Activated effector memory CD4-positive, alpha-beta T cell treated with Interleukin-2 at 50 U/mL for 16 hours (primary cell): Measurements from ENCODE around the gene VRK3.
A peak's percentile ranks its signal among the peaks of the same experiment; 100 is the strongest.
"Not testable (repeated sequence)": the region's sequence is repeated elsewhere in the genome, so short reads cannot be mapped to it uniquely, and the experiment has no call there.

Source experiments
- DNase-seq: peaks from one replicate; pipeline ENCODE4 v3.0.0-alpha.2; 2020

VRK3 gene

DNA sequence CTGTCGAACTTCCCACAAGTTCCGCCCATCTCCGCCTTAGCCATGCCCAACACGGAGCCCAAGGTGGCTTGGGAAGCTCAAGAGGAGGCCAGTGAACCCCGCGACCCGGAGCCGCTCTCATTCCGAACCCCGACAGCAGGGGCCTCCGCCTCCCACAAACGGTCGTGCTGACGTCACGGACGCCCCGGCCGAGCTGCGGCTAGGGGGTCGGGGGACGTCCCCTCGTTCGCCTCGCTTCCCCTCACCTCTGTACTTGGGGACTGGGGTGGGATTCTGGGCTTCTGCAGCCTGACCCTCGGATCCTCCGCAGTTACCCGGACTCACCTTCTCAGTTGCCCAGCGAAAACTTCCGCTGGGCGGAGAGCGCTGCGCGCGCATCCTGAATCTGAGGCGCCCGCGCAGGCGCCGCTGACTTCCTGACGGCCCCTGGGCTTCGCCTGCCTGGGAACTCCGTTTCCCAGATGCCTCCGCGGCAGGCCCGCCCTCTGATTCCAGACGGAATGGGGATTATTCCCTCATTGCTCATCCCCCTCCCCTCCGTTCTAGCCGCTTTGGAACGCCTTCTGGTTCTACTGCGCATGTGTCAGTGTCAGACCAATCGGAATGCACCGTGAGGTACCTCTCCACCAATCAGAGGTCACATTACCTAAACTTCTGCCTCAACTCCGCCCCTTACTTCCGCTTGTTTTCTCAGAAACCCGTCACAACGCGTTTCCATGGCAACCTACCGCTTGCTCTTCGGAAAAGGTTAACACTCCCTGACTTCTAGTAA lies at the start of gene VRK3:
VRK3 (minus strand) TSS at position 351 of the 772 bp plus-strand sequence. CDS start 9,210 bp downstream, outside the sequence.
- peak; percentile 99 for DNase-seq

DNA sequence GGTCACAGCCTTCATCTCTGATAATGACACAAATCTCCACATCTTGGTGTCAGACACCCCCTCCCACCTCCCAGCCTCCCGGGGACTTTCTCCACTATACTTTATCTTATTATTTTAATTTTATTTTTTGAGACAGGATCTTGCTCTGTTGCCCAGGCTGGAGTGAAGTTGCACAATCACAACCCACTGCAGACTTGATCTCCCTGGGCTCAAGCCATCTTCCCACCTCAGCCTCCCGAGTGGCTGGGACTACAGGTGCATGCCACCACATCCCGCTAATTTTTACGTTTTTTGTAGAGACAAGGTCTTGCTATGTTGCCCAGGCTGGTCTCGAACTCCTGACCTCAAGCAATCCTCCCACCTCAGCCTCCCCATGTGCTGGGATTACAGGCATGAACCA lies 43.2 kb upstream of the VRK3 start:
- DNase-seq = not testable (repeated sequence)

DNA sequence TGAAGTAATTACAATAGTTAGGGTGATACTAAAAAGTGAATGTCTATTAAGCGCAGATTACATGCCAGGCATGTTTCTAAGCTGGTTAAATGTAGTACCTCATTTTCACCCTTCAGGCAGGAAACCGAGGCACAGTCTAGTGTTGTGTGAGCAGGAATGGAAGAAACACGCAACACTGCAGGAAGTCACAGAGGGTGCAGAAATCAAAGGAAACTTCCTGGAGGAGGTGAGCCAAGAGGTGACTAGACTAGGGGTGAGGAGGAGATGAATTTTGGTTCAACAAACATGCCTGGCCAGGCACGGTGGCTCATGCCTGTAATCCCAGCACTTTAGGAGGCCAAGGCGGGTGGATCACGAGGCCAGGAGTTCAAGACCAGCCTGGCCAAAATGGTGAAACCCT lies 42.4 kb upstream of the VRK3 start:
- DNase-seq = no peak

GRCh38 chr19:50065938-50066337 lies 40.8 kb upstream of the VRK3 start:
- DNase-seq = no peak

DNA sequence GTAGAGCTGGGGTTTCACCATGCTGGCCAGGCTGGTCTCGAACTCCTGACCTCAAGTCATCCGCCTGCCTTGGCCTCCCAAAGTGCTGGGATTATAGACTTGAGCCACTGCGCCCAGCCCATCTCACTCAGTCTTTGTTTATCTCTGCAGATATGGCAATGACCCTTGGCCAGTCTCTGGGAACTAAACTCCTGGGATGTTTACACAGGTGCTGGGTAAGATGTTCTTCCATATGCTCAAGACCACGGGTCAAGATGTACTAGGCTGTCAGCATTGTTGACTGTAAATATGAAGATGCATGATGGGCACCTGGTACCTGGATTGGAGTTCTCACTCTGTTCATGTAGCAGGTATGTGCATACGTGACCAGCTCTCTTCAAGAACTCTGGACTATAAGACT lies 36.5 kb upstream of the VRK3 start:
- no peak for DNase-seq

DNA sequence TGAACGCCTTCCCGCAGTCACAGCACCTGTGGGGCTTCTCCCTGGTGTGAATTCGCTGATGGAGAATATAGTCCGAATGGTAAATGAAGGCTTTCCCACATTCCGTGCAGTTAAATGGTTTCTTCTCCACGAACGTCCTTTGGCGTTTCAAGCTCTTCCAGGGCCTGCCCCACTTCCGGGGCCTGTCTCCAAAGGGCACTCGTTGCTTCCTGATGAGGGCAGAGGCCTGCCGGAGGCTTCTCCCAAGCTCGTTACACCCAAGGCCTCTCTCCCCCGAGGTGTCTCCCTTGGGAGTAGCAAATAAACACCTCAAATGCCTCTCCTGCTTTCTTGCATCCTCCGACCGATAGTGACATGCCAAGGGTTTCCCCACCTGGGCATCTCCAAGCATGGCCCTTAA lies 34.9 kb upstream of the VRK3 start:
- no peak for DNase-seq

DNA sequence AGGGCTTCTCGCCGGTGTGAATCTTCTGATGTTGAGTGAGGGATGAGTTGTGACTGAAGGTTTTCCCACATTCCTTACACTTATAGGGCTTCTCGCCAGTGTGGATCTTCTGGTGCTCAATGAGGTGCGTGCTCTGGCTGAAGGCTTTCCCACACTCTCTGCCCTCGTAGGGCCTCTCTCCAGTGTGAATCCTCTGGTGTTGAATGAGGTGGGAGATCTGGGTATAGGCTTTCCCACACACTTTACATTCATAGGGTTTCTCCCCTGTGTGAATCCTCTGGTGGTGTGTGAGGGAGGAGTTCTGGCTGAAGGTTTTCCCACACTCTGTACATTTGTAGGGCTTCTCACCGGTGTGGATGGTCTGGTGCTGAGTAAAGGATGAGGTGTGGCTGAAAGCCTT lies 33.9 kb upstream of the VRK3 start:
- no peak for DNase-seq

- DNase-seq = no peak
These were observed 33.3 kb upstream of the VRK3 start for GRCh38 chr19:50058425-50058824.

- no peak for DNase-seq
These were observed 27.9 kb upstream of the VRK3 start for GRCh38 chr19:50053119-50053518.

DNA sequence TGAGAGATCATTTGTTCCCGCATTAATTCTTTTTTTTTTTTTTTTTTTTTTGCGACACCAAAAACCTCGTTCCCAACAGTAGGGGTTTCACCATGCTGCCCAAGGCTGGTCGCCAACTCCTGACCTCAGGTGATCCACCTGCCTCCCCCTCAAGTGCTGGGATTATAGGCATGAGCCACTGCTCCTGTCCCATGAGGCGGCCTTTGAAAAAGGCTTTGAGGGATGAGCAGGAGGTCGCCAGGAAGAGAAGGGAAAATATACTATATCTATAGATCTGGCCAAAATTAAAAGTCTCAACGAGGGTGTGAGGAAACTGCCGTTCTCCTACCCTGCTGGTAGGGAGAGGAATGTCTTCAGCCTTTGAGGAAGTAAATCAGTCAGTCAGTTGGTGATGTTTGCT lies 26.8 kb upstream of the VRK3 start:
- DNase-seq = no peak

GRCh38 chr19:50051228-50051895 lies 26.2 kb upstream of the VRK3 start:
- not testable (repeated sequence) for DNase-seq

DNA sequence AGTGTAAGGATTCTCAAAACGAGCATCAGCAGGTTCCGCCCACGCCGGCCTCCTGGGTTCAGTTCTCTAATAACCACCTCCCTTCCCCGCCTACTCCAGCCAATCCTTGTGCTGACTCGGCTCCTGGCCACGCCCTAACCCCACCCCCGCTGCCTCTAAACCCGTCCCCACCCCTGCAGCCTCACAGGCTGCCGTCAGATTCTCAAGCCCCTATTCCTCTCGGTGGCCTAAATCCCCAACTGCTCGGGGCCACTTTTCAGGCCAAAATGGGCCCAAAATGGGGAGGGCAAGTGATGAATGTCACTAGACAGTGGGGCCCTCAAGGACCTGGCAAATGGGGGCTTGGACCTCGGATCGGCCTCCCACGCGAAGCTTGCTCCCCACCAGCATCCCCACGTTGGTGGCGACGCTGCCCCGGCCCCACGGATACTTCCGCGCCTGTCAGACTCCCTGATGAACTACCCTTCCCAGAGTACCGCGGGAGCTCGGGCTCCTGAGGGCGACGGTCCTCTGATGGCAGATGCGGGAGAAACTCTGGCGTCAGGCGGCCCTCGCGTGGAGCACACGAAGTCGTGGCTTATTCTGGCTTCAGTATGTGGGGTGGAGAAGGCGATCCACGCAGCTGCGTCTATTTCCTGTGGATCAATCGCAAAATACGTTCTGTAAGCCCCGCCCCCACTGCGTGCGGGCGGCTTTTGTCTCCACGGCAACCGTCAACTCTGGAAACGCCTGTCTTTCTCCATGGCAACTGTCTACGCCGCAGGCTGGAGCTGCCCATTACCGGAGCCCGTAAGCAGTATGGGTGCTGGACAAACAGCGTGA lies 25.4 kb upstream of the VRK3 start:
- DNase-seq = peak; percentile 71

GRCh38 chr19:50047671-50048070 lies 22.5 kb upstream of the VRK3 start:
- DNase-seq = no peak

DNA sequence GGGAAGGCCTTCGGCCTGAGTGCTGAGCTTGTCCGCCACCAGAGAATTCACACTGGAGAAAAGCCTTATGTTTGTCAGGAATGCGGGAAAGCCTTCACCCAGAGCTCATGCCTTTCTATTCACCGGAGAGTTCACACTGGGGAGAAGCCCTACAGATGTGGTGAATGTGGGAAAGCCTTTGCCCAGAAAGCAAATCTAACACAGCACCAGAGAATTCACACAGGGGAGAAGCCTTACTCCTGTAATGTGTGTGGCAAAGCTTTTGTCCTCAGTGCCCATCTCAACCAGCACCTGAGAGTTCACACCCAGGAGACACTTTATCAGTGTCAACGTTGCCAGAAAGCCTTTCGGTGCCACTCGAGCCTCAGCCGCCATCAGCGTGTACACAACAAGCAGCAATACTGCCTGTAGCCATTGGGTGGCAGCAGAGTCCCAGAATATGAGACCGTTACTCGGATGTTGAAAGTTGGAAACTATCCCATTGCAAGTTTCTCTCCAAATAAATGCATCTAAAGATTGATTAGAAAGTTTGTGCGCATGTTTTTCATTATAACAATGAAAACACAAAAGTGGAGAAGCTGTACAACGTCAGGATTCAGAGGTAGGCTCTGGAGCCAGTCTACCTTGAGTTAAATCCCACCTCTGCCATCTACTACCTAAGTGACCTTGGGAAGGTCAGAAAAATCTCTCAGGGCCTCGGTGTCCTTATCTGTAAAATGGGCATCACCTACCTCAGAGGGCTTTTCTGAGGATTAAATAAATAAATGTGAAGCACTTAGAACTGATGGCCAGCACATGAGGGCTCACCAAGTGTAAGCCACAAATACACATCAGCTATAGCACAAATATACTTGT lies 21.7 kb upstream of the VRK3 start:
- DNase-seq = peak; percentile 32

DNA sequence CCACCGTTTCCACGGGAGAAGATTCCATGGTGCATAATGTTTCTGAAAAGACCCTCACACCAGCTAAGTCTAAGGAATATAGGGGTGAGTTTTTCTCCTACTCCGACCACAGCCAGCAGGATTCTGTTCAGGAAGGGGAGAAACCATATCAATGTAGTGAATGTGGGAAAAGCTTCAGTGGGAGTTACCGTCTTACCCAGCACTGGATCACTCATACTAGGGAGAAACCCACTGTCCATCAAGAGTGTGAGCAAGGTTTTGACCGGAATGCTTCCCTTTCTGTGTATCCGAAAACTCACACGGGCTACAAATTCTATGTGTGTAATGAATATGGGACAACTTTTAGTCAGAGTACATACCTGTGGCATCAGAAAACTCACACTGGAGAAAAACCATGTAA lies 19.8 kb upstream of the VRK3 start:
- no peak for DNase-seq

GRCh38 chr19:50043967-50044366 lies 18.8 kb upstream of the VRK3 start:
- DNase-seq = no peak

DNA sequence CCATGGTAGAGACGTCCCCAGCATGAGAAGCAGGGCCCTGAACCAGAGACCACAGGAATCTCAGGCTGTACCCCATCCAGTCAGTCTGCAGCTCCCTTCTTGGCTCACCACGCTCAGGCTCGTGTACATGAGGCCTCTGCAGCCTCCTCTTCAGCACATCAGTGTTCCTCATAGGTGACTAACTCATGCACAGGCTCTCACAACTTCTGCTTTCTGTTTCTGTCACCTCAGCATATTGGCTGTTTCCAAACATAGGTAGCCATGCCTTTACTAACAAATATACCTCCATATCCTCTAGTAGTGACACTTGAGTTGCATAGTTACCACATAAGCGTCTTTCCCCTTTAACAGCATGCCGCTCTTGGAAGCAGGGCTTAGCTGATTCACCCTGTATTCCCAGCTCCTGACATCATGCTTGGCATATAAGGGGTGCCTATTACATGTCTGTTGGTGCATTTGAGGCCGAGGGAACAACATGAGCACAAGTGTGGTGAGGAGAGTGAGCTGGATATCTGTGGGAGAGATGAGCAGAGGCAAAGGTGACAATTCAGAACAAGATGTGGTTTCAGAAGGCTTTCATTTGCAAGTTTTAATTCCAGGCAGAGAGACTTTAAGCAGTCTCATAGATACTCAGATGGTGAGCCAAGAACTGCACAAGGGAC lies 17.3 kb upstream of the VRK3 start:
- no peak for DNase-seq

GRCh38 chr19:50040967-50041366 lies 15.8 kb upstream of the VRK3 start:
- no peak for DNase-seq

GRCh38 chr19:50039968-50040367 lies 14.8 kb upstream of the VRK3 start:
- DNase-seq = no peak

GRCh38 chr19:50036908-50037307 lies 11.7 kb upstream of the VRK3 start:
- no peak for DNase-seq

DNA sequence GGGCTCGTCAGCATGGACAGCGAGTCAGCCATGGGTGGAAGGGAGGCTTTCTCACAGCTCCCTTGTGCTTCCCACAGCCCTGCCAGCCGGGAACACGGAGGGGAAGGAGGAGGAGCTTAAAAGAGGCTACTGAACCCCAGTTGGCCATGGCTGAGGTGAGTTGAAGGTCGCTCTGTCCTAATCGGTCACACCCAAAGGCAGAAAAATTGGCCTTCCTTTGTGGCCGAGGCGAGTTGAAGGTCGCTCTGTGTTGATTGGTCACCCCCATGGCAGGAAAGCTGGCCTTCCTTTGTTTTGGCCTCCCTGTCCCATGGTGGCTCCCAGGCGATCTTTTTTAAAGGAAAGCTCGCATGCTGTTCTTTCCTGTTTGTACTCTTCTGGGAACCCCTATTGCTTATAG lies 5.8 kb upstream of the VRK3 start:
- DNase-seq = no peak

GRCh38 chr19:50030225-50030624 lies 5.1 kb upstream of the VRK3 start:
- DNase-seq = no peak
